Epithelial cell of esophagus (primary cell): ENCODE measurements around the gene ABCA5.
"Not testable (repeated sequence)": the region's sequence is repeated elsewhere in the genome, so short reads cannot be mapped to it uniquely, and the experiment has no call there.

ENCODE experiments used
- DNase-seq: peaks from one replicate; pipeline ENCODE4 v3.0.0; 2010; ENCODE audit warnings: low read depth
- H3K4me3 ChIP-seq: 2 replicates; pipeline ENCODE4 v1.5.1; 2011; ENCODE audit warnings: mild to moderate bottlenecking, low read length, control low read depth
- TF ChIP-seq, protein P1 (sequence below): IDR thresholded peaks from 2 replicates; pipeline ENCODE4 v1.5.1; 2011; ENCODE audit warnings: low read depth, mild to moderate bottlenecking, low read length, control low read depth, inconsistent platforms; ENCODE audit not compliant: insufficient read depth; ENCODE audit errors: missing control alignments

The ABCA5 gene

DNA sequence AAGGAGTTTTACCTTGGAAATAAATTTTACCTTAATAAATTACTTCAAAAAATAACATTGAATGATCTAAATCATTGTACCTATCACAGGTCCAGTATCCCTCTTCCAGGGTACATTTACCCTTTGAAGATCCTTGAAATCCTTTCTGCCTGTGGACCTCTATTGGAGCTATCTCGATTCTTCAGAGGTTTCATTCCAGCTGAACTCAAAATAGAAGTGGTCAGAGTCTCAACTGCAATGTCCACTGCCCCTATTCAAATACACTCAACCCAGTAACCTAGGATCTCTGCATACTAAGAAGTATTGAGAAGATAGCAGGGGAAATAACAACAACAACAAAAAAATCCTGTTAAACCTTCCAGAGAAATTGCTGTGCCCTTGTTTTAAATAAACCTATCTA is 9.3 kb downstream of the ABCA5 start:
- no peak for DNase-seq
- H3K4me3 ChIP-seq, result no peak overlapping the region
- TF ChIP-seq, protein P1, sequence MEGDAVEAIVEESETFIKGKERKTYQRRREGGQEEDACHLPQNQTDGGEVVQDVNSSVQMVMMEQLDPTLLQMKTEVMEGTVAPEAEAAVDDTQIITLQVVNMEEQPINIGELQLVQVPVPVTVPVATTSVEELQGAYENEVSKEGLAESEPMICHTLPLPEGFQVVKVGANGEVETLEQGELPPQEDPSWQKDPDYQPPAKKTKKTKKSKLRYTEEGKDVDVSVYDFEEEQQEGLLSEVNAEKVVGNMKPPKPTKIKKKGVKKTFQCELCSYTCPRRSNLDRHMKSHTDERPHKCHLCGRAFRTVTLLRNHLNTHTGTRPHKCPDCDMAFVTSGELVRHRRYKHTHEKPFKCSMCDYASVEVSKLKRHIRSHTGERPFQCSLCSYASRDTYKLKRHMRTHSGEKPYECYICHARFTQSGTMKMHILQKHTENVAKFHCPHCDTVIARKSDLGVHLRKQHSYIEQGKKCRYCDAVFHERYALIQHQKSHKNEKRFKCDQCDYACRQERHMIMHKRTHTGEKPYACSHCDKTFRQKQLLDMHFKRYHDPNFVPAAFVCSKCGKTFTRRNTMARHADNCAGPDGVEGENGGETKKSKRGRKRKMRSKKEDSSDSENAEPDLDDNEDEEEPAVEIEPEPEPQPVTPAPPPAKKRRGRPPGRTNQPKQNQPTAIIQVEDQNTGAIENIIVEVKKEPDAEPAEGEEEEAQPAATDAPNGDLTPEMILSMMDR, result no peak

DNA sequence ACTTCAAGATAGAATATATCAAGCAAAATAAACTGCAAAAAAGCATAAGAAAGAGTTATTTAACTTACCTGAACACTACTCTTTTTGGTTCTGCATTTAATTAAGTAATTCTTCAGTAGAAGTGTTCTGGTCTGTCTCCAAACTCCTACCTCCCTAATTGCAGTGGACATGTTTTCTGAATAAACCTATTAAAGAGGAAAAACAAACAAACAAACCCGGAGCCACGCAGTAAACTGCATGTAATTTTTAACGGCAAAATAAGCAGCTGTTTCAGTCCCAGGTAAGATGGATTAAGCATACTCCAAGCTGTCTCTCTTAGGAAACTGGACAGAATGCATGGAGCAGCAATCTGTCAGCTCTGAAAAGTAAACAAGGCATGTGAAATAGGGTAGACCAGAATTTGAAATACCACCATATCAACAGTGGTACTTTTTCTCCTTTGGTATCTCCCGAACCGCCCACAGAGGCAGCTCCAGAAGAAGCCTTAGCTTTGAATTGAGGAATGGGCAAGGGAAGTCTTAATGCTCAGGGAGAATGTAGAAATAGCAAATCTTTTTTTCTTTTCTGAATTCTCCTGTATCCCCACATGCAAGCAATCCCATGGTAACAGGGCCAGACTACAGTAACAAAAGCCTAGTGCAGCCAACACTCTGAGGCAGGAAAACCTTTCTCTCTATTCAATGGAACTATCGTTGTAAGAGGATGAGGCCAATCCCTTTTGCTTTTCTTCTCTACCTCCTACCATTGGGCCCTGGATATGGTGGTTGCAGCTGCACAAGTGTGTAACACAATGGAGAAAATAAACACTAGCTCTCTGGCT is 12.5 kb downstream of the ABCA5 start:
- TF ChIP-seq, protein P1, result no peak
- no peak overlapping the region for H3K4me3 ChIP-seq
- DNase-seq, result no peak

DNA sequence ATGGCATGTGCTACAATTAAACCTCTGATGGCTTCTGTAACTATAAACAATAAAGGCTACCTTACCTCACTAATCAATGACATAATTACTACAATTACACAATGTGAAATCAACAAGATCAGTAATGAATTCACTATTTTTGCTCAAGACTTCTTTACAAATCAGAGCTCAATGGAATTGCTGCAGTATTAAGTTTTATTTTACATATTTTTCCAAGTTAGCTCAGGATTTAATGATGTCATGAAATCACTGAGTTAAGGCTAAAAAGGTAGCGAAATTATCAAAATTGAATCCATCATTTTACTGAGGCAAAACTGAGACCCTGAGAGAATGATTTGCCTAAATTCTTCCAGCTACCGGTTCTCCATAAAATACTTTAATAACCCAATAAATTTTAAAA is 21.8 kb downstream of the ABCA5 start:
- H3K4me3 ChIP-seq, result no peak overlapping the region
- TF ChIP-seq, protein P1, result no peak
- no peak for DNase-seq

- H3K4me3 ChIP-seq, result no peak overlapping the region
- TF ChIP-seq, protein P1, result no peak
- DNase-seq, result no peak
Observed at GRCh38 chr17:69302682-69303081, 24.3 kb downstream of the ABCA5 start.

DNA sequence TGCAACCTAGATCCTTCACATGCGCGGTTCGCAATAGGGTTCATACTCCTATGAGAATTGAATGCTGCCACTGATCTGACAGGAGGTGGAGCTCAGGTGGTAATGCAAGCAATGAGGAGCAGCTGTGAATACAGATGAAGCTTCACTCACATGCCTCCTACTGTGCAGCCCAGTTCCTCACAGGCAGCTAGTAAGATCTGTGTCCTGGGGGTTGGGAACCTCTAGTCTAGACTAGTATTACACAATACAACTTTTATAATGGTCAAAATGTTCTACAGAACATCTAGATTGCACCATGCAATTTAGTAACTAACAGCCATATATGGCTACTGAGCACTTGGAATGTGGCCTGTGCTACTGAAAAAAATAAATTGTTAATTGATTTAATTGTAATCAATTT is 26.7 kb downstream of the ABCA5 start:
- TF ChIP-seq, protein P1, result no peak
- DNase-seq, result no peak
- H3K4me3 ChIP-seq, result no peak overlapping the region

DNA sequence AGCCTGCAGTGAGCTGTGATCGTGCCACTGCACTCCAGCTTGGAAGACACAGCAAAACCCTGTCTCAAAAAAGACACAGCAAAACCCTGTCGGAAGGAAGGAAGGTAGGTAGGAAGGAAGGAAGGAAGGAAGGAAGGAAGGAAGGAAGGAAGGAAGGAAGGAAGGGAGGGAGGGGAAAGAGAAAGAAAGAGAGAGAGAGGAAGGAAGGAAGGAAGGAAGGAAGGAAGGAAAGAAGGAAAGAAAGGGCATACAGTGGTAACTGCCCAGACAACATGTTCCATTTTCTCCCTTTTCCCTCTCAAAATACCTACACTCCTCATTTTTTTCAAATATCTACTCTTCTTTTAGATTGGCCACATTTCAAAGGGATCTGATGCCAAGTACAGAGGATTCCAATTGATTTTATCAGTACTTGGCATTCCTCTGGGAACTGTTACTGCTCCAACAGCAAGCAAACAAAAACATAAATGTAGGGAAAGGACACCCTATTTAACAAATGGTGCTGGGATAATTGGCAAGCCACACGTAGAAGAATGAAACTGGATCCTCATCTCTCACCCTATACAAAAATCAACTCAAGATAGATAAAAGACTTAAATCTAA is 28.7 kb downstream of the ABCA5 start:
- not testable (repeated sequence) for H3K4me3 ChIP-seq, DNase-seq

DNA sequence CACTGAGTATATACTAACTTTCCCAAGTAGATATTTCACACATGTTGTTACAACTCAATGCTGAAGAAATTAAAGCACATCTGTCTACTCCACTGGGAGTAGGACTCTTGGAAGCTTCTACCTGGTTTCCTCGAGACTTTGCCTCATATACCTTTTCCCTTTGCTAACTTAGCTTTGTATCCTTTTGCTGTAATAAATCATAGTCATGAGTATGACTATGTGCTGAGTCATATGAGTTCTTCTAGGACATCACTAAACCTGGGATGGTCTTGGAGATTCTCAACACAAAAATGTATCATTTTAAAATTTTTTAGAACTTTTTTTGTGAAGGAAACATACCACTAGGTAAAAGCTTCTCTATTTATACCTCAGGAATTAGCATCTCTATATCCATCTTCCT is 39.8 kb downstream of the ABCA5 start:
- TF ChIP-seq, protein P1, result no peak
- H3K4me3 ChIP-seq, result no peak overlapping the region
- DNase-seq, result peak; percentile 66
